ENCODE measurements around the gene ZNF100.
"Not testable (repeated sequence)": the region's sequence is repeated elsewhere in the genome, so short reads cannot be mapped to it uniquely, and the experiment has no call there.

The ZNF100 gene

GRCh38 chr19:21767065-21767800 lies at the start of gene ZNF100:
ZNF100 (minus strand) TSS chr19:21767579; CDS start chr19:21767429, 150 bp downstream.
- DNase-seq (ENCODE audit: low read depth in 2 of 2) = peak; percentile 51 to 58

DNA sequence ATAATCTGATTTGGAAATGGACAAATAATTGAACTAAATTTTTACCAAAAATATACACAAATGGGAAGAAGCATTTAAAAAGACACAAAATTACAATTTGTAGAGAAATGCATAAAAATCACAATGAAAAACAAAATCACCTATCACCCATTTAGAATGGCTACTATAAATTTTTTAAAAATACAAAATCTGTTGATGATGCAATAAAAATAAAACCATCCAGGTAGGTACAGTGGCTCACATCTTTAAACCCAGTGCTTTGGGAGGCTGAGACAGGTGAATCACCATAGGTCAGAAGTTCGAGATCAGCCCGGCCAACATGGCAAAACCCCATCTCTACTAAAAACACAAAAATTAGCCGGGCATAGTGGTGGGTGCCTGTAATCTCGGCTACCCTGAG lies 45.1 kb upstream of the ZNF100 start:
- no peak for DNase-seq (ENCODE audit: low read depth in 2 of 2)

GRCh38 chr19:21808400-21809000 lies 41.1 kb upstream of the ZNF100 start:
- not testable (repeated sequence) for DNase-seq (ENCODE audit: low read depth in 2 of 2)

DNA sequence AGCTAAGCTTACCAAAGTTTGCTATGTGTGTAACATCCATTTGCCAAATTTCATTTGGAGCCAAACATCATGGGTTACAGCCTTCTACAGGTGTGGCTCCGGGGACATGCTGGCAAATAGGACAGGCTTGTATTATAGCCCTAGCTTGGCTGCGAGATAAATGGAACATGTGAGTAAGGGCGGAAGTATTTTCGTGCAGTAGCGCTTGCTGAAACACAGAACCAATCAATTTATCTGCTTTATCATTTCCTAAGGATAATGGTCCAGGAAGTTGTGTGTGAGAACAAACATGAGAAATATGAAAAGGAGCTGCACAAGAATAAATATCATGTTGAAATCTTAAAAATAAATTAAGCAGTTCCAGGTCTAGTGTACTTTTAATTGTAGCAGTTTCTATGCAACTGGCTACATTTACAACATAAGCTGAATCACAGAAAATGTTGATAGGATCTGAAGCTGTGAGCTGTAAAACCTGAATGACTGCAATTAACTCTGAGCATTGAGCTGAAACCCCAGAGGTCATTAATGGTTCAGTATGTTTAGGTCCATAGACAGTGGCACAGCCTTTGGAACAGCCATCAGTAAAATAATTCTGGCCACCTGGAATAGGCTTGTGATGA lies 22.2 kb upstream of the ZNF100 start:
- no peak for DNase-seq (ENCODE audit: low read depth in 2 of 2)

- no peak for DNase-seq (ENCODE audit: low read depth in 2 of 2)
These were observed 19.6 kb upstream of the ZNF100 start for GRCh38 chr19:21786936-21787335.

GRCh38 chr19:21775792-21776191 lies 8.4 kb upstream of the ZNF100 start:
- not testable (repeated sequence) for DNase-seq (ENCODE audit: low read depth in 2 of 2)

- not testable (repeated sequence) for DNase-seq (ENCODE audit: low read depth in 2 of 2)
These were observed 694 bp downstream of the ZNF100 start for GRCh38 chr19:21766705-21767064.

DNA sequence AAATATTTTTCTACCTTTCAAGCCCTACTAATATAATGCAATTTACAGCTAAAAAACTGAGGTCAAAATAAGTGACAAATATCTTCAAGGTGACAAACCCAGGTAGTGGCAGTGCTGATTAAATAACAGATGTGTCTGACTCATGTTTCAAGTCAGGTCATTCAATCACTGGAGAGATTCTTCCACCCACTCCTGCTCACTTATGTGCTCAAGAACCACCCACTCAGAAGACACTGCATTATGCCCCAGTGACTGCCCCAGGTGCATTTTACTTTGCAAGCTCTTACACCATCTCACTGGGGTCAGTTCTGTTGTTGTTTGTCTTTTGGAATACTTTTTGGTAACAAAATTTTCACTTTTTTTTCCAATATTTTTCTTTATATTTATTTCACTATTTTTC lies 2.2 kb downstream of the ZNF100 start:
- DNase-seq (ENCODE audit: low read depth in 2 of 2) = no peak

- not testable (repeated sequence) for DNase-seq (ENCODE audit: low read depth in 2 of 2)
These were observed 5.8 kb downstream of the ZNF100 start for GRCh38 chr19:21761547-21761946.

DNA sequence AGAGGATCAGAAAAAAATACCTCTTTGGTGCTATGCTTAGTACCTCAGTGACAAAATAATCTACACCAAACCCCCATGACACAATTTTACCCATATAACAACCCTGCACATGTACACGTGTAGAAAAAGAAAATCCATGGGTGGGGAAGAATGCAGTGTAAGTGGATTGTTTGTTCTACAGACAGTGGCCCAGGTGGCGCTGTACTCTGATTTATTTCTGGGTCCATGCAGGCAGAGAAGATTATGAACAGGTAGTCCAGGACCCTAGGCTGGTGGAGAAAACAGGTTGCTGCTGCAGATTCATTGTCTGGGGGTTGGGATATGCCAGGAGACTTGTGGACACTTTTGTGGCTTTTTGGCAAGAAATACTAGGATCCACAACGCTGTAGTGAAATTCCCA lies 9.1 kb downstream of the ZNF100 start:
- no peak for DNase-seq (ENCODE audit: low read depth in 2 of 2)

DNA sequence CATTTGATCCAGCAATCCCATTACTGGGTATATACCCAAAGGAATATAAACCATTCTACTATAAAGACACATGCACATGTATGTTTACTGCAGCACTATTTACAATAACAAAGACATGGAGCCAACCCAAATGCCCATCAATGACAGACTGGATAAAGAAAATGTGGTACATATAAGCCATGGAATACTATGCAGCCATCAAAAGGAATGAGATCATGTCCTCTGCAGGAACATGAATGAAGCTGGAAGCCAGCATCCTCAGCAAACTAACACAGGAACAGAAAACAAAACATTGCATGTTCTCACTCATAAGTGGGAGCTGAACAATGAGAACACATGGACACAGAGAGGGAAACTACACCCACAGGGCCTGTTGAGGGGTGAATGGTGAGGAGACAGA lies 11.8 kb downstream of the ZNF100 start:
- not testable (repeated sequence) for DNase-seq (ENCODE audit: low read depth in 2 of 2)

GRCh38 chr19:21751384-21751783 lies 16.0 kb downstream of the ZNF100 start:
- DNase-seq (ENCODE audit: low read depth in 2 of 2) = no peak

DNA sequence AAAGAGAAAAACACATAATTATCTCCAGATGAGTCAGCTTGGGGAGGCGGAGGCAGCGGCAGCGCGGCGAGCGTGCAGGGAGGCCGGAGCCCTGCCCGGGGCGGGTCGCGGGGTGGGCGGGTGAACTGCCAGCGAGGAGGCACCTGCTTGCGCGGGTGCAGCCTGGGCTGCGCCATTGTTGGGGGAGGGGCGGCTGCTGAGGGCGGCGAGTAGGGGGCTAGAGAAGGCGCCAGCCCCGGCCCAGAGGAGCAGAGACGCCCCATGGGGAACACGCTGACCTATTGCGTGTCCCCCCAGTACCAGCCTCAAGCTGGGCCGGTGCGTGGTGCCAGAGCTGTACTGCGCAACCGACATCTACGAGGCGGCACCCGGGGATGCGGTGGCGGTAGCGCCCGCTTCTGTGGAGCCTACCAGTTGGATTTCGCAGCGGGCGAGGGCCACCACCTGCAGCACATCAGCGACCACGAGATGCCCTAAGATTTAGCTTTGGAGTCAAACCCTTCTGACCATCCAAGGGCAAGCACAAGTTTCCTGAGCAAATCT lies 16.7 kb downstream of the ZNF100 start:
- DNase-seq (ENCODE audit: low read depth in 2 of 2) = no peak

DNA sequence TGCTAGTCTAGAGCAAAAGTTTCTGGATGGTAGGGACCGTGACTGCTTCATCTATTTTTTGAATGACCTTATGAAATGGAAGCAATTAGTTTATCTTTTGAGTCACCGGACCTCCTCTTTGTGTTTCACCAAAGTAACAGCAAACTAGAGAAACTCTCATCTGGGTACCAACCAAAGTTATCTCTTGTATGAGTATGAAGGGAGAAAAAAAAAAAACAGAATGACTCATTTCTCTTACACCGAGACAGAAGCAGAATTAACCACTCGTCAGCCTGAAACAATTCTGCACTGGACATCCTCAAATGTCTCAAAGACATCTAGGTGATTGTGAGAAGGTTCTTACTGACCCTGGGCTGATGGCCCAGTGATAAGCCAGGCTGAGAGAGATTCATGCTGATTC lies 18.3 kb downstream of the ZNF100 start:
- DNase-seq (ENCODE audit: low read depth in 2 of 2) = no peak

- no peak for DNase-seq (ENCODE audit: low read depth in 2 of 2)
These were observed 19.3 kb downstream of the ZNF100 start for GRCh38 chr19:21748088-21748487.

DNA sequence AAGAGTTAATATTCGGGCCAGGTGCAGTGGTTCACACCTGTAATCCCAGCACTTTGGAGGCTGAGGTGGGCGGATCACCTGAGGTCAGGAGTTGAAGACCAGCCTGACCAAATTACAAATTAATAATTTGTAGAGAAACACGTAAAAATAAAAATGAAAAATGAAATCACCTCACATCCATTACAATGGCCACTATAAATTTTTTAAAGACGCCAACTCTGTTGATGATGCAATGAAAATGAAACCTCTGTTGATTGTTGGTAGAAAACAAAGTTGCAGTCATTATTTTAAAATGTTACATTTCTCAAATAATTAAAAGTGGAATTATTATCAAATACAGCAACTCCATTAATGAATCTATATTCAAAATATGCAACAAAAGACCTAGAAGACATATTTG lies 26.8 kb downstream of the ZNF100 start:
- no peak for DNase-seq (ENCODE audit: low read depth in 2 of 2)

DNA sequence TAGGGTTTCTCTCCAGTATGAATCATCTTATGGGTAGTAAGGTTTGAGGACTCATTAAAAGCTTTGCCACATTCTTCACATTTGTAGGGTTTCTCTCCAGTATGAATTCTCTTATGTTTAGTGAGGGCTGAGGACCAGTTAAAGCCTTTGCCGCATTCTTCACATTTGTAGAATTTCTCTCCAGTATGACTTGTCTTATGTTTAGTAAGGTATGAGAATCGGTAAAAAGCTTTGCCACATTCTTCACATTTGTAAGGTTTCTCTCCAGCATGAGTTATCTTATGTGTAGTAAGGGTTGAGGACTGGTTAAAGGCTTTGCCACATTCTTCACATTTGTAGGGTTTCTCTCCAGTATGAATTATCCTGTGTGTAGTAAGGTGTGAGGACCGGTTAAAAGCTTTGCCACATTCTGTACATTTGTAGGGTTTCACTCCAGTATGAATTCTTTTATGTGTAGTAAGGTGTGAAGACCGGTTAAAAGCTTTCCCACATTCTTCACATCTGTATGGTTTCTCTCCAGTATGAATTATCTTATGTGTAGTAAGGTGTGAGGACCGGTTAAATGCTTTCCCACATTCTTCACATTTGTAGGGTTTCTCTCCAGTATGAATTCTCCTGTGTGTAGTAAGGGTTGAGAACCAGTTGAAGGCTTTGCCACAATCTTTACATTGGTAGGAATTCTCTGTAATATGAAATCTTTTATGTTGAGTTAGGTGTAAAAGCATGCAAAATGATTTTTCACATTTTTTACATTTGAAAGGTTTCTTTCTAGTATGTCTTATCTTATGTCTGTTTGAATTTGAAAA lies 40.2 kb downstream of the ZNF100 start:
- not testable (repeated sequence) for DNase-seq (ENCODE audit: low read depth in 2 of 2)

GRCh38 chr19:21713761-21714160 lies 53.6 kb downstream of the ZNF100 start:
- no peak for DNase-seq (ENCODE audit: low read depth in 2 of 2)

GRCh38 chr19:21709464-21709863 lies 57.9 kb downstream of the ZNF100 start:
- DNase-seq (ENCODE audit: low read depth in 2 of 2) = no peak

DNA sequence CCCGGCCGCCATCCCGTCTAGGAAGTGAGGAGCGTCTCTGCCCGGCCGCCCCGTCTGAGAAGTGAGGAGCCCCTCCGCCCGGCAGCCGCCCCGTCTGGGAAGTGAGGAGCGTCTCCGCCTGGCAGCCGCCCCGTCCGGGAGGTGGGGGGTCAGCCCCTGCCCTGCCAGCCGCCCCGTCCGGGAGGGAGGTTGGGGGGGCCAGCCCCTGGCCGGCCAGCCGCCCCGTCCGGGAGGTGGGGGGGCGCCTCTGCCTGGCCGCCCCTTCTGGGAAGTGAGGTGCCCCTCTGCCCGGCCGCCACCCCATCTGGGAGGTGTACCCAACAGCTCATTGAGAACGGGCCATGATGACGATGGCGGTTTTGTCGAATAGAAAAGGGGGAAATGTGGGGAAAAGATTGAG lies 59.5 kb downstream of the ZNF100 start:
- not testable (repeated sequence) for DNase-seq (ENCODE audit: low read depth in 2 of 2)

GRCh38 chr19:21707065-21707464 lies 60.3 kb downstream of the ZNF100 start:
- DNase-seq (ENCODE audit: low read depth in 2 of 2) = no peak

GRCh38 chr19:21705393-21705792 lies 62.0 kb downstream of the ZNF100 start:
- DNase-seq (ENCODE audit: low read depth in 2 of 2) = no peak
